ENCODE measurements around the gene ADGRV1.

DNA sequence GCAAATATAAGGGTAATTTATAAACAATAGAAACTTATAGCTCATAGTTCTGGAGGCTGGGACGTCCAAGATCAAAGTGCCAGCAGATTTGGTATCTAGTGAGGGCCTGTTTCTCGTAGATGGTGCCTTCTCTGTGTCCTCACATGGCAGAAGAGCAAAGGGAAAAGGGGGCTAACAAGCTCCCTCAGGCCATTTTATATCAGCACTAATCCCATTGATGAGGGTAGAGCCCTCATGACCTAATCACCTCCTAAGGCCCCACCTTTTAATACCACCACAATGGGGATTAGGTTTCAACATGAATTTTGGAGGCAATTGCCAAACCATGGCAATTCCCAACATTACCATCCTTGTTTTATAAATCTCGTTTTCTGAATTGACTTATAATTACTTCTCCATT lies 564.7 kb downstream of the ADGRV1 start:
- TF ChIP-seq, protein P1, sequence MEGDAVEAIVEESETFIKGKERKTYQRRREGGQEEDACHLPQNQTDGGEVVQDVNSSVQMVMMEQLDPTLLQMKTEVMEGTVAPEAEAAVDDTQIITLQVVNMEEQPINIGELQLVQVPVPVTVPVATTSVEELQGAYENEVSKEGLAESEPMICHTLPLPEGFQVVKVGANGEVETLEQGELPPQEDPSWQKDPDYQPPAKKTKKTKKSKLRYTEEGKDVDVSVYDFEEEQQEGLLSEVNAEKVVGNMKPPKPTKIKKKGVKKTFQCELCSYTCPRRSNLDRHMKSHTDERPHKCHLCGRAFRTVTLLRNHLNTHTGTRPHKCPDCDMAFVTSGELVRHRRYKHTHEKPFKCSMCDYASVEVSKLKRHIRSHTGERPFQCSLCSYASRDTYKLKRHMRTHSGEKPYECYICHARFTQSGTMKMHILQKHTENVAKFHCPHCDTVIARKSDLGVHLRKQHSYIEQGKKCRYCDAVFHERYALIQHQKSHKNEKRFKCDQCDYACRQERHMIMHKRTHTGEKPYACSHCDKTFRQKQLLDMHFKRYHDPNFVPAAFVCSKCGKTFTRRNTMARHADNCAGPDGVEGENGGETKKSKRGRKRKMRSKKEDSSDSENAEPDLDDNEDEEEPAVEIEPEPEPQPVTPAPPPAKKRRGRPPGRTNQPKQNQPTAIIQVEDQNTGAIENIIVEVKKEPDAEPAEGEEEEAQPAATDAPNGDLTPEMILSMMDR (IDR thresholded peaks at IDR 0.05; ENCODE audit: insufficient read depth, low read length, poor library complexity, severe bottlenecking) = no peak
- TF ChIP-seq EZH2phosphoT487 (conservative IDR thresholded peaks at IDR 0.05; ENCODE audit: low read length) = no peak

Measured in SU-DHL-6 (cell line).